Measurements from ENCODE around the gene RHBDF1. TPM values are rescaled to one million over a fixed set of nuclear protein-coding genes. Genes with fewer than 3 reads are reported as not detected.
A peak's percentile ranks its signal among the peaks of the same experiment; 100 is the strongest.

The RHBDF1 gene
- total and polyA plus RNA-seq, 2 of the 13 experiments (the other 11 are each of a cell fraction or from before 2014, with no cell fraction given): 5.4 to 26.9 TPM

- DNase-seq (ENCODE audit: low spot score) (no peak), FAIRE-seq (no peak), ATAC-seq (no peak)
- Histone ChIP-seq H3K36me3 (replicated peaks in 1 of 2; ENCODE audit: control insufficient read depth in 1 of 2, insufficient read depth in 2 of 2, low read length in 2 of 2) (peaks cover 12 to 35% of the 10 kb centered on the region in 2 experiments; a peak in 4 of 5 replicates), H3K9me3 (ENCODE audit: low read length) (no peaks in the 10 kb centered on the region), H3K4me1 (ENCODE audit: insufficient read depth, low read length) (peaks cover 5% of the 10 kb centered on the region; the same call in 1 of the 2 replicates), H3K27me3 (ENCODE audit: control insufficient read depth in 1 of 2, insufficient read depth in 2 of 2, low read length in 2 of 2) (no peaks in the 10 kb centered on the region; a peak in 1 of 5 replicates), H2AFZ (ENCODE audit: low read length) (no peak overlapping the region), H3K27ac (ENCODE audit: extremely low read length, insufficient read depth, low read length) (no peak overlapping the region), H3K4me2 (ENCODE audit: low read depth, low read length) (no peak overlapping the region), H4K20me1 (ENCODE audit: insufficient read depth, low read length) (no peaks in the 10 kb centered on the region), H3K4me3 (replicated peaks in 1 of 3; ENCODE audit: insufficient read depth in 1 of 3, low read depth in 2 of 3, low read length in 3 of 3) (no peak overlapping the region), H3K9ac (ENCODE audit: insufficient read depth, low read depth, low read length) (no peak overlapping the region), H3K79me2 (ENCODE audit: insufficient read depth, low read length) (peaks cover 8% of the 10 kb centered on the region)
- TF ChIP-seq AGO2 (optimal IDR thresholded peaks at IDR 0.05; ENCODE audit: low read depth, low read length) (peak; percentile 66), ZFP90 (CRISPR knock-in tag; IDR thresholded peaks at IDR 0.05; ENCODE audit: borderline replicate concordance) (no peak)
- ChIA-PET CTCF (ENCODE audit: low intra/inter-chr PET ratio, low total read pairs) (no interaction called here), POLR2A (no interaction called here)
- no TSS peak for BruUV-seq (replicated peaks)
- intact Hi-C loops (cut with micrococcal nuclease; ENCODE audit: unreplicated experiment): no loop called here
- in situ Hi-C loops (cut with HindIII; ENCODE audit: extremely low pct_ligation_motif_present, low pct_unique_long_range_greater_than_20kb): no loop called here
- WGBS (ENCODE audit: low lambda C conversion rate): 96% methylated on average over 18 of the region's 29 CpGs
Measured at GRCh38 chr16:58491-59439, 13.7 kb downstream of the RHBDF1 start.

DNA sequence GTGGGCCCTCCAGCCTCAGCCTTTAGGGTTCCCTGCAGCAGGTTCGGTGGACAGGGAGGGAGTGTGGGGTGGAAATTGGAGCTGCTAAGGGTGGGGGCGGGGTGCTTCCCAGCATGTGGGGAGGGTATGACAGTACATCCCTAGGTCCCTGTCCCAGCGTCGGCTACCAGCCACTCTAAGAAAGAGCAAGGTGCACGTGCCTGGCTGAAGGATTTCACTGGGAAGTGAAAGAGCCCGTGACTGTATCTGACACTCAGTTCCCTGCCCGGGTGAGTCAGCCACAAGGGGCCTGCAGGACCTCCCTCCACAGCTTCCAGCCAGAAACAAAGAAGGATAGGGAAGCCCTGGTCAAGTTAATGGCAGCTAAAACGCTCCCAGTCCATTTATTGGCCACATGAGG is 14.7 kb downstream of the RHBDF1 start:
- H3K4me3 ChIP-seq (replicated peaks in 1 of 3; ENCODE audit: insufficient read depth in 1 of 3, low read depth in 2 of 3, low read length in 3 of 3): no peak overlapping the region
- no peaks in the 10 kb centered on the region for H4K20me1 ChIP-seq (ENCODE audit: insufficient read depth, low read length)
- WGBS (ENCODE audit: low lambda C conversion rate): 98% methylated on average over 7 of the region's 8 CpGs
- intact Hi-C loops (cut with micrococcal nuclease; ENCODE audit: unreplicated experiment): no loop called here
- DNase-seq (ENCODE audit: low spot score): no peak
- H3K27me3 ChIP-seq (ENCODE audit: control insufficient read depth in 1 of 2, insufficient read depth in 2 of 2, low read length in 2 of 2): no peaks in the 10 kb centered on the region; a peak in 1 of 5 replicates
- CTCF ChIA-PET (ENCODE audit: low intra/inter-chr PET ratio, low total read pairs): no interaction called here
- no peak overlapping the region for H2AFZ ChIP-seq (ENCODE audit: low read length)
- H3K4me1 ChIP-seq (ENCODE audit: insufficient read depth, low read length): peaks cover 5% of the 10 kb centered on the region; the same call in 1 of the 2 replicates
- no peak for ATAC-seq
- POLR2A ChIA-PET: no interaction called here
- no peak overlapping the region for H3K4me2 ChIP-seq (ENCODE audit: low read depth, low read length)
- no peak for FAIRE-seq
- no peak overlapping the region for H3K9ac ChIP-seq (ENCODE audit: insufficient read depth, low read depth, low read length)
- TF ChIP-seq HMG20B (CRISPR knock-in tag; conservative IDR thresholded peaks at IDR 0.05) (no peak), ZFAT (CRISPR knock-in tag; conservative IDR thresholded peaks at IDR 0.05) (no peak)
- in situ Hi-C loops (cut with HindIII; ENCODE audit: extremely low pct_ligation_motif_present, low pct_unique_long_range_greater_than_20kb): no loop called here
- H3K79me2 ChIP-seq (ENCODE audit: insufficient read depth, low read length): peaks cover 12% of the 10 kb centered on the region
- H3K36me3 ChIP-seq (replicated peaks in 1 of 2; ENCODE audit: control insufficient read depth in 1 of 2, insufficient read depth in 2 of 2, low read length in 2 of 2): peaks cover 12 to 35% of the 10 kb centered on the region in 2 experiments; a peak in 4 of 5 replicates
- BruUV-seq (replicated peaks): no TSS peak
- H3K9me3 ChIP-seq (ENCODE audit: low read length): no peaks in the 10 kb centered on the region
- no peak overlapping the region for H3K27ac ChIP-seq (ENCODE audit: extremely low read length, insufficient read depth, low read length)

All from HepG2 (cell line).